BE2C (cell line): ENCODE data around the gene TARDBP.
"Not testable (repeated sequence)": the region's sequence is repeated elsewhere in the genome, so short reads cannot be mapped to it uniquely, and the experiment has no call there.

Experiments used
- DNase-seq: peaks from one replicate; pipeline ENCODE4 v3.0.0-alpha.2; 2020
- H3K27me3 ChIP-seq: fragments of 250-450 bp; sonication (Bioruptor Pico); 2 replicates; pipeline ENCODE4 v1.5.1; 2020; ENCODE audit warnings: mild to moderate bottlenecking
- H3K36me3 ChIP-seq: fragments of 250-450 bp; sonication (Bioruptor Pico); 2 replicates; pipeline ENCODE4 v1.5.1; 2020; ENCODE audit warnings: mild to moderate bottlenecking
- H3K4me1 ChIP-seq: fragments of 250-450 bp; sonication (Bioruptor Pico); 2 replicates; pipeline ENCODE4 v1.5.1; 2020
- H3K4me3 ChIP-seq: 2 replicates; pipeline ENCODE4 v1.5.1; 2011; ENCODE audit warnings: low read depth, low read length
- H3K9me3 ChIP-seq: fragments of 250-450 bp; sonication (Bioruptor Pico); 2 replicates; pipeline ENCODE4 v1.5.1; 2020
- TF ChIP-seq, protein P1 (sequence below): IDR thresholded peaks from 2 replicates; pipeline ENCODE4 v1.5.1; 2012; ENCODE audit warnings: mild to moderate bottlenecking, low read depth, low read length

TARDBP gene

GRCh38 chr1:11026903-11027302, 14.4 kb downstream of the TARDBP start:
- DNase-seq = no peak
- H3K27me3 ChIP-seq = no peaks in the 10 kb centered on the region
- no peak overlapping the region for H3K4me3 ChIP-seq
- TF ChIP-seq, protein P1, sequence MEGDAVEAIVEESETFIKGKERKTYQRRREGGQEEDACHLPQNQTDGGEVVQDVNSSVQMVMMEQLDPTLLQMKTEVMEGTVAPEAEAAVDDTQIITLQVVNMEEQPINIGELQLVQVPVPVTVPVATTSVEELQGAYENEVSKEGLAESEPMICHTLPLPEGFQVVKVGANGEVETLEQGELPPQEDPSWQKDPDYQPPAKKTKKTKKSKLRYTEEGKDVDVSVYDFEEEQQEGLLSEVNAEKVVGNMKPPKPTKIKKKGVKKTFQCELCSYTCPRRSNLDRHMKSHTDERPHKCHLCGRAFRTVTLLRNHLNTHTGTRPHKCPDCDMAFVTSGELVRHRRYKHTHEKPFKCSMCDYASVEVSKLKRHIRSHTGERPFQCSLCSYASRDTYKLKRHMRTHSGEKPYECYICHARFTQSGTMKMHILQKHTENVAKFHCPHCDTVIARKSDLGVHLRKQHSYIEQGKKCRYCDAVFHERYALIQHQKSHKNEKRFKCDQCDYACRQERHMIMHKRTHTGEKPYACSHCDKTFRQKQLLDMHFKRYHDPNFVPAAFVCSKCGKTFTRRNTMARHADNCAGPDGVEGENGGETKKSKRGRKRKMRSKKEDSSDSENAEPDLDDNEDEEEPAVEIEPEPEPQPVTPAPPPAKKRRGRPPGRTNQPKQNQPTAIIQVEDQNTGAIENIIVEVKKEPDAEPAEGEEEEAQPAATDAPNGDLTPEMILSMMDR = no peak
- H3K4me1 ChIP-seq = no peaks in the 10 kb centered on the region
- no peaks in the 10 kb centered on the region for H3K9me3 ChIP-seq
- H3K36me3 ChIP-seq = peaks cover 7% of the 10 kb centered on the region

- no peak for DNase-seq
- peaks cover 5% of the 10 kb centered on the region; the same call in 1 of the 2 replicates for H3K36me3 ChIP-seq
- H3K4me3 ChIP-seq = no peak overlapping the region
- H3K9me3 ChIP-seq = no peaks in the 10 kb centered on the region
- H3K4me1 ChIP-seq = no peaks in the 10 kb centered on the region
- no peaks in the 10 kb centered on the region for H3K27me3 ChIP-seq
- TF ChIP-seq, protein P1 = no peak
These were observed 14.9 kb downstream of the TARDBP start for GRCh38 chr1:11027316-11027715.

DNA sequence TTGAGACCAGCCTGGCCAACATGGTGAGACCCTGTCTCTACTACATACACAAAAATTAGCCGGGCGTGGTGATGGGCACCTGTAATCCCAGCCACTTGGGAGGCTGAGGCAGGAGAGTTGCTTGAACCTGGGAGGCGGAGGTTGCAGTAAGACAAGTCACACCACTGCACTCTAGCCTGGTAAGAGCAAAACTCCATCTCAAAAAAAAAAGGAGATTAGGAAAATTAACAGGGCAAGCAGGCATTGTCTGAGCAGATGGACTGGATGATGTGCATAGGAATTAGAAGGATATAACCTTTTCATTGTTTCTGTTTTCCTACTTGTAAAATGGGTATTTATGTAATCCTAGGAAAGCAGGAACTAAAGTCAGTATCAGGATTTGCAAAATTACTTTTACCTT, 15.6 kb downstream of the TARDBP start:
- Histone ChIP-seq H3K4me1 (no peaks in the 10 kb centered on the region), H3K36me3 (peaks cover 5% of the 10 kb centered on the region; the same call in 1 of the 2 replicates), H3K9me3 (no peaks in the 10 kb centered on the region), H3K27me3 (no peaks in the 10 kb centered on the region), H3K4me3 (no peak overlapping the region)
- TF ChIP-seq, protein P1 = no peak
- DNase-seq = no peak

DNA sequence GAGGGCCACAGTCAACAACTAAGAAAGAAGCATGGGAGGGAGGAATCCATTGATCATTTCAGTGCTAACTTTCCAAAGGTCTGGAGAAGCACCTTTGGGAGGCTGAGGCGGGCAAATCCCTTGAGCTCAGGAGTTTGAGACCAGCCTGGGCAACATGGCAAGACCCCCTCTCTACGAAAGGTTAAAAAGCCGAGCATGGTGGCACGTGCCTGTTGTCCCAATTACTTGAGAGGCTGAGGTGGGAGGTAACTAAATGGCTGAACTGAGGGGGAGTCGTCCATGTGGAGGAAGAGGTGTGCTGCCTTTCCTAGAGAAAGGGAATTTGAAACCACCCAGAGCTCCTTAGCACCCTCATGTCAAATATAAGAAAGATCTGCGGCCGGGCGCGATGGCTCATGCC, 18.4 kb downstream of the TARDBP start:
- H3K4me3 ChIP-seq = no peak overlapping the region
- H3K4me1 ChIP-seq = no peaks in the 10 kb centered on the region
- no peak for DNase-seq
- H3K9me3 ChIP-seq = no peaks in the 10 kb centered on the region
- no peaks in the 10 kb centered on the region for H3K27me3 ChIP-seq
- TF ChIP-seq, protein P1 = no peak
- no peaks in the 10 kb centered on the region; the same call in 1 of the 2 replicates for H3K36me3 ChIP-seq

GRCh38 chr1:11031624-11032262, 19.3 kb downstream of the TARDBP start:
- Histone ChIP-seq H3K36me3 (no peaks in the 10 kb centered on the region; the same call in 1 of the 2 replicates), H3K4me3 (no peak overlapping the region), H3K4me1 (no peaks in the 10 kb centered on the region), H3K9me3 (no peaks in the 10 kb centered on the region), H3K27me3 (no peaks in the 10 kb centered on the region)
- DNase-seq = no peak
- TF ChIP-seq, protein P1 = no peak

- not testable (repeated sequence) for DNase-seq, H3K4me3 ChIP-seq, H3K36me3 ChIP-seq, H3K4me1 ChIP-seq, H3K9me3 ChIP-seq, H3K27me3 ChIP-seq
These were observed 24.7 kb downstream of the TARDBP start for GRCh38 chr1:11037019-11037739.
